Measurements from ENCODE around the gene EIF3F. TPM values are rescaled to one million over a fixed set of nuclear protein-coding genes. Genes with fewer than 3 reads are reported as not detected.

Gene EIF3F
- total and polyA plus RNA-seq, 2 donors (not counting 1 experiment from before 2014, with no cell fraction given): 330 to 584 TPM

DNA sequence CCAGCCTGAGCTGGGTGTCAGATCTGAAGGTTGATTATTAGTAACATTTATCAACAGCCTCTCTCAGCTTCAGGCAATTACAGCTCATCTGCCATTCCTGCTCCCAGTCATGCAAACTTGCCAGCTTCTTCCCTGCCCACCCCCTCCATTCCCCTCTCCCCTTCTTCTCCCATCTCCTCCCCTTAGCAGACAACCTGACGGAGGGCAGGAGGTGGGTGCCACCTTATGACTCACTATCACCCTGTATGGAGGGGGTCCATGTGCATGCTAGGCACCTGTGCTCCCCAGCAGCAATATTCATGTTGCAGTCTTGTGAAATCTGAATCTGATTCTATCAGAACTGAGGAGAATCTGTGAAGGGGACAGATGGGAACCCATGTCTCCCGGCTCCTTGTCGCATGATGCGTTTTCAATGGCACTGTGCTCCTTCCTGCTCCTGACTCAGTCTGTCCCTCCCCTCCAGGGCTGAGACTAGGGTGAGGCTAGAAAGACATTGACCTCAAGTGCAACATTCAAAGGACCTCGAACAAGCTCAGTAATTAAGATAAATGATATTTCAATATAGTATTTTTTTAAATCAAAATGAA lies 47.6 kb downstream of the EIF3F start:
- H3K27ac ChIP-seq (ENCODE audit: low read length in 2 of 2): no peak overlapping the region
- H3K9me3 ChIP-seq (ENCODE audit: control extremely low read depth in 1 of 3, control insufficient read depth in 2 of 3, insufficient read depth in 1 of 3, low read length in 2 of 3): no peaks in the 10 kb centered on the region
- Mint-ChIP-seq H3K9me3 (ENCODE audit: insufficient read depth) (no peaks in the 10 kb centered on the region), H3K4me3 (no peak overlapping the region), H3K27me3 (peaks cover 48% of the 10 kb centered on the region), H3K27ac (no peak overlapping the region), H3K4me1 (peaks cover 6% of the 10 kb centered on the region)
- ChIA-PET POLR2A (no interaction called here), CTCF (interaction anchor here (1.2 to 3.6 kb wide), 7 partner anchors 9 to 63 kb away, joined by 4 to 85 read pairs (median 7); no protein-coding TSS in a partner anchor)
- WGBS (ENCODE audit: insufficient coverage): 100% methylated on average over 2 of the region's 5 CpGs
- H3K4me2 ChIP-seq (replicated peaks; ENCODE audit: low read depth, low read length, poor library complexity, severe bottlenecking): no peak overlapping the region
- no peak overlapping the region for H3K9ac ChIP-seq (ENCODE audit: low read length)
- H3K4me3 ChIP-seq (ENCODE audit: control extremely low read depth in 1 of 5, extremely low read depth in 1 of 5, insufficient read depth in 1 of 5, low read depth in 2 of 5, low read length in 4 of 5): no peak overlapping the region
- H2AFZ ChIP-seq (ENCODE audit: insufficient read depth, low read depth, low read length, poor library complexity, severe bottlenecking): no peak overlapping the region
- DNase-seq (no peak), ATAC-seq (ENCODE audit: low read depth) (no peak)
- H3K79me2 ChIP-seq (ENCODE audit: control insufficient read depth, insufficient read depth, low read length): no peaks in the 10 kb centered on the region
- H4K20me1 ChIP-seq (ENCODE audit: control insufficient read depth, insufficient read depth, low read length, poor library complexity, severe bottlenecking): no peaks in the 10 kb centered on the region
- intact Hi-C loops (cut with micrococcal nuclease): no loop called here
- no peaks in the 10 kb centered on the region for H3K36me3 ChIP-seq (replicated peaks in 1 of 2; ENCODE audit: control extremely low read depth in 1 of 2, control insufficient read depth in 1 of 2, extremely low read depth in 1 of 2, insufficient read depth in 2 of 2, low read length in 1 of 2)
- TF ChIP-seq, protein P1, sequence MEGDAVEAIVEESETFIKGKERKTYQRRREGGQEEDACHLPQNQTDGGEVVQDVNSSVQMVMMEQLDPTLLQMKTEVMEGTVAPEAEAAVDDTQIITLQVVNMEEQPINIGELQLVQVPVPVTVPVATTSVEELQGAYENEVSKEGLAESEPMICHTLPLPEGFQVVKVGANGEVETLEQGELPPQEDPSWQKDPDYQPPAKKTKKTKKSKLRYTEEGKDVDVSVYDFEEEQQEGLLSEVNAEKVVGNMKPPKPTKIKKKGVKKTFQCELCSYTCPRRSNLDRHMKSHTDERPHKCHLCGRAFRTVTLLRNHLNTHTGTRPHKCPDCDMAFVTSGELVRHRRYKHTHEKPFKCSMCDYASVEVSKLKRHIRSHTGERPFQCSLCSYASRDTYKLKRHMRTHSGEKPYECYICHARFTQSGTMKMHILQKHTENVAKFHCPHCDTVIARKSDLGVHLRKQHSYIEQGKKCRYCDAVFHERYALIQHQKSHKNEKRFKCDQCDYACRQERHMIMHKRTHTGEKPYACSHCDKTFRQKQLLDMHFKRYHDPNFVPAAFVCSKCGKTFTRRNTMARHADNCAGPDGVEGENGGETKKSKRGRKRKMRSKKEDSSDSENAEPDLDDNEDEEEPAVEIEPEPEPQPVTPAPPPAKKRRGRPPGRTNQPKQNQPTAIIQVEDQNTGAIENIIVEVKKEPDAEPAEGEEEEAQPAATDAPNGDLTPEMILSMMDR (IDR thresholded peaks at IDR 0.05): no peak
- TF ChIP-seq EZH2 (IDR thresholded peaks at IDR 0.05; ENCODE audit: borderline replicate concordance, insufficient read depth, low read depth, low read length, poor library complexity, severe bottlenecking): no peak
- H3K27me3 ChIP-seq (replicated peaks in 1 of 4; ENCODE audit: control extremely low read depth in 1 of 4, control insufficient read depth in 3 of 4, insufficient read depth in 4 of 4, low read length in 3 of 4): peaks cover 0 to 26% (median 9%) of the 10 kb centered on the region in 4 experiments
- H3K4me1 ChIP-seq (ENCODE audit: control insufficient read depth in 2 of 2, insufficient read depth in 2 of 2, low read length in 2 of 2): peaks cover 0 to 8% of the 10 kb centered on the region in 2 donors

DNA sequence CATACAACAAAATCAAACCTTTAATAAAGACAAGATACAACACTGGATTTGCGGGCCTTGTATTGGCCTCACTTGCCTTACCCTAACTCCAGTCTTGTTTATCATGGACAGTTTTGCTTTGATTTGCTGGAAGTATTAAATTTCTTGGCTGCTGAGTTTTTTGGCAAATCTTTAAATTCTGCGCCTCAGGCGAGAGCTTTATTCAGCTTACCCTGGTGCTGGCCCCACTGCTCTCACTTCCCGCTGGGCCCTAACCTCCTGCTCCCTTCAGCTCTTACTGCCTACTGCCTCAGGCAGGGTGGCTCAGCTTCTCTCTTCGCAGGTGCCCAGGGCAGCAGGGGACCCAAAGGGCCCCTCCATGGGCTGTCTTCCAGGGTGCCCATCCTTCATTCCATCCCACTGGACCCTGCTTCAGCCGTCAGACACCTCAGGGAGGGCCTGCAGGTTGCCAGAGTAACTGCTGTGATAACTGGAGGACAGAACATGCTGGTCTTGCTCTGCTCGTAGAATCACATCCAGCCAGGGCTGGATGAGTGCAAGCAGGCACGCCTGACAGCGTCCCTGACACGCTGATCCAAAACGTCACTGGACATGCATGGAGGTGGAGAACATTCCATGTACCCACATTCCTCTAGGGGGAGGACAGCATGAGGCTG lies 48.2 kb downstream of the EIF3F start:
- Mint-ChIP-seq H3K9me3 (ENCODE audit: insufficient read depth) (no peaks in the 10 kb centered on the region), H3K4me3 (no peak overlapping the region), H3K27me3 (peaks cover 47% of the 10 kb centered on the region), H3K27ac (no peak overlapping the region), H3K4me1 (peaks cover 6% of the 10 kb centered on the region)
- intact Hi-C loops (cut with micrococcal nuclease): no loop called here
- H3K27ac ChIP-seq (ENCODE audit: low read length in 2 of 2): no peak overlapping the region
- H3K36me3 ChIP-seq (replicated peaks in 1 of 2; ENCODE audit: control extremely low read depth in 1 of 2, control insufficient read depth in 1 of 2, extremely low read depth in 1 of 2, insufficient read depth in 2 of 2, low read length in 1 of 2): no peaks in the 10 kb centered on the region
- POLR2A ChIA-PET: no interaction called here
- H3K9me3 ChIP-seq (ENCODE audit: control extremely low read depth in 1 of 3, control insufficient read depth in 2 of 3, insufficient read depth in 1 of 3, low read length in 2 of 3): no peaks in the 10 kb centered on the region
- CTCF ChIA-PET: interaction anchor here (1.2 to 3.6 kb wide), 5 partner anchors 8 to 62 kb away, joined by 3 to 85 read pairs (median 6); no protein-coding TSS in a partner anchor
- DNase-seq: no peak
- no peaks in the 10 kb centered on the region for H4K20me1 ChIP-seq (ENCODE audit: control insufficient read depth, insufficient read depth, low read length, poor library complexity, severe bottlenecking)
- H3K9ac ChIP-seq (ENCODE audit: low read length): no peak overlapping the region
- TF ChIP-seq, protein P1 (IDR thresholded peaks at IDR 0.05): no peak
- no peak for TF ChIP-seq EZH2 (IDR thresholded peaks at IDR 0.05; ENCODE audit: borderline replicate concordance, insufficient read depth, low read depth, low read length, poor library complexity, severe bottlenecking)
- no peaks in the 10 kb centered on the region for H3K79me2 ChIP-seq (ENCODE audit: control insufficient read depth, insufficient read depth, low read length)
- no peak for ATAC-seq (ENCODE audit: low read depth)
- H3K4me3 ChIP-seq (ENCODE audit: control extremely low read depth in 1 of 5, extremely low read depth in 1 of 5, insufficient read depth in 1 of 5, low read depth in 2 of 5, low read length in 4 of 5): no peak overlapping the region
- 93% methylated on average over 10 of the region's 11 CpGs for WGBS (ENCODE audit: insufficient coverage)
- H2AFZ ChIP-seq (ENCODE audit: insufficient read depth, low read depth, low read length, poor library complexity, severe bottlenecking): no peak overlapping the region
- peaks cover 0 to 8% of the 10 kb centered on the region in 2 donors for H3K4me1 ChIP-seq (ENCODE audit: control insufficient read depth in 2 of 2, insufficient read depth in 2 of 2, low read length in 2 of 2)
- peaks cover 0 to 22% (median 7%) of the 10 kb centered on the region in 4 experiments for H3K27me3 ChIP-seq (replicated peaks in 1 of 4; ENCODE audit: control extremely low read depth in 1 of 4, control insufficient read depth in 3 of 4, insufficient read depth in 4 of 4, low read length in 3 of 4)
- no peak overlapping the region for H3K4me2 ChIP-seq (replicated peaks; ENCODE audit: low read depth, low read length, poor library complexity, severe bottlenecking)

Data from B cell (primary cell).